HepG2 (cell line): ENCODE measurements around the gene IL2RG.

Experiments used
- HMG20A ChIP-seq: IDR thresholded peaks from 2 replicates; pipeline ENCODE4 v1.6.1; 2016; ENCODE audit warnings: borderline replicate concordance
- SUZ12 ChIP-seq: fragments of 150-350 bp; IDR thresholded peaks from 2 replicates; pipeline ENCODE4 v1.6.1; 2014; ENCODE audit warnings: low read depth, low read length
- ZNF713 ChIP-seq: sonication (generic); formaldehyde crosslinking; IDR thresholded peaks from 2 replicates; pipeline ENCODE4 v1.4.0; 2020; ENCODE audit warnings: mild to moderate bottlenecking, missing genetic modification reagents
- TF ChIP-seq, protein P1 (sequence below): sonication (generic); formaldehyde crosslinking; IDR thresholded peaks from 2 replicates; pipeline ENCODE4 v1.4.0; 2020; ENCODE audit warnings: mild to moderate bottlenecking, low read depth, missing genetic modification reagents

DNA sequence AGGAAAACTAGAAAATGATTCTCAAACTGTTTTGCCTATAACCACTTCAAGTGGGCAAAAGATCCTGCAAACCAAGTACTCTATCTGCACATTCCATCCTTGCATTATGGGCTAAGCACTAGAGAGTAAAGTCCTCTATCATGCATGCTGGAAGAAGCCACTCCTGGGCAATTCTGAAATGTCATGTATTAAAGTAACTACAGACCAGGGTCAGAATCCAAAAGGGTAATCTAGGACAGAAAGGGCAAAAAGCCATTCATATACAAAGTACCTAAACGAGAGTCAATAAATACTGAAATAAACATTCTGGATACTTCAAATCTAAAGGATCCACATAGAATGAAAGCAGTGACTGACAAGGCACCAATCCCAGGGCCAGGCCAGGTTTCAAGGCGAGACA, 44.3 kb downstream of the IL2RG start:
- TF ChIP-seq, protein P1, sequence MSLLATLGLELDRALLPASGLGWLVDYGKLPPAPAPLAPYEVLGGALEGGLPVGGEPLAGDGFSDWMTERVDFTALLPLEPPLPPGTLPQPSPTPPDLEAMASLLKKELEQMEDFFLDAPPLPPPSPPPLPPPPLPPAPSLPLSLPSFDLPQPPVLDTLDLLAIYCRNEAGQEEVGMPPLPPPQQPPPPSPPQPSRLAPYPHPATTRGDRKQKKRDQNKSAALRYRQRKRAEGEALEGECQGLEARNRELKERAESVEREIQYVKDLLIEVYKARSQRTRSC: no peak
- TF ChIP-seq SUZ12: no peak
- no peak for TF ChIP-seq HMG20A
- no peak for TF ChIP-seq ZNF713 (CRISPR knock-in tag)
